T-helper 17 cell (primary cell): ENCODE results near the gene AK2. TPM values are rescaled to one million over a fixed set of nuclear protein-coding genes. Genes with fewer than 3 reads are reported as not detected.

Source experiments
- ATAC-seq: fragments of 150-1000 bp; cut with Tn5 transposase; 2 replicates; pipeline ENCODE4 v1.10.0; 2021; ENCODE audit warnings: mild to moderate bottlenecking, moderate library complexity
- DNase-seq, 3 donors: peaks; one replicate each; pipeline versions ENCODE4 v3.0.0 to v3.0.0-alpha.2; 2020 to 2021
- H3K9me3 ChIP-seq: one replicate; pipeline ENCODE4 v1.7.0; 2013; ENCODE audit warnings: low read length, mild to moderate bottlenecking; ENCODE audit not compliant: control insufficient read depth, poor library complexity, severe bottlenecking
- H3K27ac Mint-ChIP-seq: one replicate; pipeline ENCODE4 v1.8.0; 2022; ENCODE audit warnings: mild to moderate bottlenecking, moderate library complexity, mixed read lengths
- H3K27me3 Mint-ChIP-seq: one replicate; pipeline ENCODE4 v1.8.0; 2022; ENCODE audit warnings: mixed read lengths
- H3K36me3 Mint-ChIP-seq: one replicate; pipeline ENCODE4 v1.8.0; 2022; ENCODE audit warnings: low read depth, mixed read lengths
- H3K4me1 Mint-ChIP-seq: one replicate; pipeline ENCODE4 v1.8.0; 2022; ENCODE audit warnings: mild to moderate bottlenecking, mixed read lengths
- H3K4me3 Mint-ChIP-seq: one replicate; pipeline ENCODE4 v1.8.0; 2022; ENCODE audit warnings: mild to moderate bottlenecking, moderate library complexity, mixed read lengths
- total RNA-seq, 4 donors: library from RNA in 2 of 4; stranded (reverse) in 2 of 4; gene quantifications; one replicate each; pipeline ENCODE4 v1.2.3 and lab custom pipeline; 2022 to 2026

Gene AK2
- total RNA-seq, 2 donors from 2014 or later: 51.1 to 61.7 TPM

- Mint-ChIP-seq H3K27ac (peak within 1 kb of the TSS; percentile 87), H3K4me3 (peak within 1 kb of the TSS; percentile 93), H3K36me3 (no peaks in the 10 kb centered on the region), H3K4me1 (peaks cover 33% of the 10 kb centered on the region), H3K27me3 (no peaks in the 10 kb centered on the region)
- DNase-seq (peak; percentile 92), ATAC-seq (peak; percentile 94)
- no peaks in the 10 kb centered on the region for H3K9me3 ChIP-seq
These were observed 72.0 kb downstream of the AK2 start, which contains the start of gene RNF19B for GRCh38 chr1:32964461-32965250. Gene RNF19B, minus strand, starts transcription at chr1:32964809. Its CDS starts 124 bp downstream, at chr1:32964685.

GRCh38 chr1:32963746-32964460, 72.8 kb downstream of the AK2 start:
- ATAC-seq: peak; percentile 43
- H3K4me1 Mint-ChIP-seq: peaks cover 35% of the 10 kb centered on the region
- H3K36me3 Mint-ChIP-seq: no peaks in the 10 kb centered on the region

GRCh38 chr1:32962248-32962896, 74.3 kb downstream of the AK2 start:
- DNase-seq: no peak
- peak overlapping the region; percentile 93 for H3K4me3 Mint-ChIP-seq
- H3K27me3 Mint-ChIP-seq: no peaks in the 10 kb centered on the region
- peak; percentile 8 for ATAC-seq
- H3K4me1 Mint-ChIP-seq: peaks cover 46% of the 10 kb centered on the region
- H3K9me3 ChIP-seq: no peaks in the 10 kb centered on the region
- no peaks in the 10 kb centered on the region for H3K36me3 Mint-ChIP-seq
- H3K27ac Mint-ChIP-seq: peak overlapping the region; percentile 87

More at GRCh38 chr1:32963746-32964460, 72.8 kb downstream of the AK2 start:
- Mint-ChIP-seq H3K27me3 (no peaks in the 10 kb centered on the region), H3K4me3 (peak overlapping the region; percentile 93), H3K27ac (peak overlapping the region; percentile 87)
- peak; percentile 47 to 56 (median 50) for DNase-seq
- H3K9me3 ChIP-seq: no peaks in the 10 kb centered on the region

- Mint-ChIP-seq H3K27ac (peak overlapping the region; percentile 79), H3K4me3 (peak overlapping the region; percentile 56), H3K27me3 (no peaks in the 10 kb centered on the region), H3K36me3 (no peaks in the 10 kb centered on the region), H3K4me1 (peaks cover 54% of the 10 kb centered on the region)
- no peak for DNase-seq
- no peaks in the 10 kb centered on the region for H3K9me3 ChIP-seq
- no peak for ATAC-seq
These were observed 75.8 kb downstream of the AK2 start for GRCh38 chr1:32960819-32961355.

- no peak for DNase-seq
- Mint-ChIP-seq H3K4me1 (peaks cover 58% of the 10 kb centered on the region), H3K27me3 (no peaks in the 10 kb centered on the region), H3K36me3 (peaks cover 2% of the 10 kb centered on the region), H3K4me3 (peak overlapping the region; percentile 74), H3K27ac (peak overlapping the region; percentile 79)
- no peaks in the 10 kb centered on the region for H3K9me3 ChIP-seq
- no peak for ATAC-seq
These were observed 76.3 kb downstream of the AK2 start for GRCh38 chr1:32960342-32960741.

GRCh38 chr1:32958827-32959226, 77.9 kb downstream of the AK2 start:
- no peaks in the 10 kb centered on the region for H3K27me3 Mint-ChIP-seq
- peak overlapping the region; percentile 79 for H3K27ac Mint-ChIP-seq
- ATAC-seq (no peak), DNase-seq (no peak)
- H3K4me1 Mint-ChIP-seq: peaks cover 64% of the 10 kb centered on the region
- no peaks in the 10 kb centered on the region for H3K9me3 ChIP-seq
- peak overlapping the region; percentile 53 for H3K4me3 Mint-ChIP-seq
- H3K36me3 Mint-ChIP-seq: peaks cover 2% of the 10 kb centered on the region

Other genes with a start within 250 kb of the AK2 start
- gene YARS1, start 219.5 kb downstream of the AK2 start, total RNA-seq: 10 to 100 TPM; 70.9 to 88.1 TPM
- 10 to 100 TPM; 32.5 to 35.5 TPM for gene S100PBP, start 219.2 kb downstream of the AK2 start, total RNA-seq
- gene FNDC5, start 166.0 kb downstream of the AK2 start, total RNA-seq: not detected
- not detected for gene HPCA, start 150.4 kb downstream of the AK2 start, total RNA-seq
- not detected for gene TMEM54, start 135.5 kb downstream of the AK2 start, total RNA-seq
- gene RNF19B, start 72.1 kb downstream of the AK2 start, total RNA-seq: 10 to 100 TPM; 67.1 to 87.7 TPM
- 1 to 10 TPM; 6.3 to 8.6 TPM for gene AZIN2, start 44.3 kb upstream of the AK2 start, total RNA-seq
- gene TRIM62, start 145.2 kb upstream of the AK2 start, total RNA-seq: 10 to 100 TPM; 29.4 to 32.7 TPM
- gene ZNF362, start 219.6 kb upstream of the AK2 start, total RNA-seq: 10 to 100 TPM; 21.3 to 25.2 TPM